CD14-positive monocyte (primary cell): ENCODE results near the gene SDK1. TPM values are rescaled to one million over a fixed set of nuclear protein-coding genes. Genes with fewer than 3 reads are reported as not detected.

Source experiments
- DNase-seq, 3 donors: peaks; one replicate each; pipeline ENCODE4 v3.0.0-alpha.2; 2011 to 2022
- H2AFZ ChIP-seq: 2 replicates; pipeline ENCODE4 v1.6.0; 2012; ENCODE audit warnings: mild to moderate bottlenecking, low read depth, low read length, inconsistent platforms; ENCODE audit not compliant: insufficient read depth, poor library complexity, severe bottlenecking
- H3K27ac ChIP-seq, 2 donors: 1 replicate in 1 of 2; 2 replicates in 1 of 2; pipeline ENCODE4 v1.5.1; 2012 to 2013; ENCODE audit warnings: low read length in 2 of 2, control low read depth in 1 of 2, inconsistent platforms in 1 of 2, low read depth in 1 of 2, mild to moderate bottlenecking in 1 of 2
- H3K27me3 ChIP-seq, 2 donors: one replicate each; pipeline versions ENCODE4 v1.6.0 to v1.6.1; 2011 to 2013; ENCODE audit warnings: low read length in 2 of 2; ENCODE audit not compliant: control insufficient read depth in 2 of 2, insufficient read depth in 2 of 2
- H3K36me3 ChIP-seq, 2 donors: replicated peaks in 1 of 2; 1 replicate in 1 of 2; 2 replicates in 1 of 2; pipeline versions ENCODE4 v1.5.1 to v1.6.1; 2012 to 2013; ENCODE audit warnings: low read length in 2 of 2, control low read depth in 1 of 2, inconsistent platforms in 1 of 2, mild to moderate bottlenecking in 1 of 2; ENCODE audit not compliant: insufficient read depth in 2 of 2, control insufficient read depth in 1 of 2
- H3K4me1 ChIP-seq, 2 donors: 1 replicate in 1 of 2; 2 replicates in 1 of 2; pipeline versions ENCODE4 v1.5.1 to v1.6.1; 2012 to 2013; ENCODE audit warnings: low read length in 2 of 2, control low read depth in 1 of 2, inconsistent platforms in 1 of 2, mild to moderate bottlenecking in 1 of 2, moderate library complexity in 1 of 2; ENCODE audit not compliant: insufficient read depth in 2 of 2, control insufficient read depth in 1 of 2
- H3K4me2 ChIP-seq: replicated peaks from 2 replicates; pipeline ENCODE3; 2012; ENCODE audit warnings: low read length, moderate library complexity, mild to moderate bottlenecking; ENCODE audit not compliant: poor library complexity, severe bottlenecking; ENCODE audit errors: extremely low read depth
- H3K4me3 ChIP-seq, 3 experiments: fragments of 200-600 bp in 1 of 3; sonication (generic) in 1 of 3; replicated peaks in 1 of 3; 1 replicate in 2 of 3; 2 replicates in 1 of 3; pipeline ENCODE4 v1.5.1; 2011 to 2013; ENCODE audit warnings: low read length in 3 of 3, mild to moderate bottlenecking in 3 of 3, control low read depth in 2 of 3, low read depth in 2 of 3, inconsistent platforms in 1 of 3, moderate library complexity in 1 of 3
- H3K79me2 ChIP-seq: 2 replicates; pipeline ENCODE4 v1.6.0; 2012; ENCODE audit warnings: mild to moderate bottlenecking, control low read depth, inconsistent platforms, low read length, moderate library complexity; ENCODE audit not compliant: insufficient read depth
- H3K9ac ChIP-seq: 2 replicates; pipeline ENCODE4 v1.6.0; 2017; ENCODE audit warnings: low read length, mild to moderate bottlenecking; ENCODE audit not compliant: insufficient read depth, poor library complexity, severe bottlenecking
- H3K9me3 ChIP-seq, 2 donors: replicated peaks in 1 of 2; 1 replicate in 1 of 2; 2 replicates in 1 of 2; pipeline versions ENCODE4 v1.5.1 to v1.6.1; 2012 to 2013; ENCODE audit warnings: low read length in 2 of 2, control low read depth in 1 of 2; ENCODE audit not compliant: control insufficient read depth in 1 of 2, insufficient read depth in 1 of 2
- H4K20me1 ChIP-seq: 2 replicates; pipeline ENCODE4 v1.6.0; 2012; ENCODE audit warnings: mild to moderate bottlenecking, low read length, control low read depth, moderate library complexity; ENCODE audit not compliant: insufficient read depth
- H3K27ac Mint-ChIP-seq, 7 donors: one replicate each; pipeline ENCODE4 v1.8.0; 2020; ENCODE audit warnings: mild to moderate bottlenecking in 7 of 7, mixed read lengths in 7 of 7, moderate library complexity in 6 of 7, inconsistent platforms in 2 of 7
- H3K27me3 Mint-ChIP-seq, 3 donors: one replicate each; pipeline ENCODE4 v1.8.0; 2021 to 2022; ENCODE audit warnings: low read depth in 3 of 3, mild to moderate bottlenecking in 3 of 3, mixed read lengths in 3 of 3, moderate library complexity in 3 of 3, inconsistent platforms in 1 of 3
- H3K36me3 Mint-ChIP-seq, 2 donors: one replicate each; pipeline ENCODE4 v1.8.0; 2020; ENCODE audit warnings: mixed read lengths in 2 of 2, inconsistent platforms in 1 of 2, mild to moderate bottlenecking in 1 of 2
- H3K4me1 Mint-ChIP-seq: one replicate; pipeline ENCODE4 v1.8.0; 2020; ENCODE audit warnings: mild to moderate bottlenecking, mixed read lengths
- H3K4me3 Mint-ChIP-seq, 2 donors: one replicate each; pipeline ENCODE4 v1.8.0; 2020; ENCODE audit warnings: mild to moderate bottlenecking in 2 of 2, mixed read lengths in 2 of 2, moderate library complexity in 1 of 2
- H3K9me3 Mint-ChIP-seq, 7 donors: one replicate each; pipeline ENCODE4 v1.8.0; 2020 to 2022; ENCODE audit warnings: mixed read lengths in 7 of 7, mild to moderate bottlenecking in 6 of 7, moderate library complexity in 6 of 7, inconsistent platforms in 2 of 7
- WGBS: methylation state at CpG from one replicate; pipeline ENCODE4 v1.1.5; 2013; ENCODE audit warnings: missing lambda C conversion rate; ENCODE audit not compliant: insufficient coverage; 5-methylcytosine and 5-hydroxymethylcytosine counted together
- intact Hi-C, 2 donors: fragments of 100-400 bp; cut with micrococcal nuclease; formaldehyde crosslinking; loops; one replicate each; pipeline versions ENCODE4 v1.15.0 to v1.15.1; 2023
- polyA plus RNA-seq, 3 donors: library from polyadenylated mRNA; depleted of rRNA in 1 of 3; unstranded in 2 of 3; stranded (reverse) in 1 of 3; fragments of 300-500 nt in 2 of 3; fragments of >200 nt in 1 of 3; fragmentation: Illumina TruSeq in 2 of 3; gene quantifications; 1 replicate in 2 of 3; 2 replicates in 1 of 3; pipeline ENCODE4 v1.2.3, GENCODE V29; 2012 to 2021
- TF ChIP-seq, protein P1 (sequence below): fragments of 200-600 bp; IDR thresholded peaks from one replicate; pipeline ENCODE4 v1.8.0; 2022; ENCODE audit warnings: antibody characterized with exemption, mild to moderate bottlenecking

SDK1 gene
- polyA plus RNA-seq, 3 donors = 0.01 TPM; not detected in 2

GRCh38 chr7:4136036-4136435, 835.0 kb downstream of the SDK1 start:
- Mint-ChIP-seq H3K36me3 (no peaks in the 10 kb centered on the region), H3K4me1 (no peaks in the 10 kb centered on the region), H3K4me3 (no peak overlapping the region), H3K27ac (no peak overlapping the region), H3K9me3 (peaks cover 0 to 3% (median 0%) of the 10 kb centered on the region in 7 donors), H3K27me3 (peaks cover 0 to 3% (median 2%) of the 10 kb centered on the region in 3 donors)
- TF ChIP-seq, protein P1, sequence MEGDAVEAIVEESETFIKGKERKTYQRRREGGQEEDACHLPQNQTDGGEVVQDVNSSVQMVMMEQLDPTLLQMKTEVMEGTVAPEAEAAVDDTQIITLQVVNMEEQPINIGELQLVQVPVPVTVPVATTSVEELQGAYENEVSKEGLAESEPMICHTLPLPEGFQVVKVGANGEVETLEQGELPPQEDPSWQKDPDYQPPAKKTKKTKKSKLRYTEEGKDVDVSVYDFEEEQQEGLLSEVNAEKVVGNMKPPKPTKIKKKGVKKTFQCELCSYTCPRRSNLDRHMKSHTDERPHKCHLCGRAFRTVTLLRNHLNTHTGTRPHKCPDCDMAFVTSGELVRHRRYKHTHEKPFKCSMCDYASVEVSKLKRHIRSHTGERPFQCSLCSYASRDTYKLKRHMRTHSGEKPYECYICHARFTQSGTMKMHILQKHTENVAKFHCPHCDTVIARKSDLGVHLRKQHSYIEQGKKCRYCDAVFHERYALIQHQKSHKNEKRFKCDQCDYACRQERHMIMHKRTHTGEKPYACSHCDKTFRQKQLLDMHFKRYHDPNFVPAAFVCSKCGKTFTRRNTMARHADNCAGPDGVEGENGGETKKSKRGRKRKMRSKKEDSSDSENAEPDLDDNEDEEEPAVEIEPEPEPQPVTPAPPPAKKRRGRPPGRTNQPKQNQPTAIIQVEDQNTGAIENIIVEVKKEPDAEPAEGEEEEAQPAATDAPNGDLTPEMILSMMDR = no peak
- no peak overlapping the region for H2AFZ ChIP-seq
- H3K4me2 ChIP-seq = no peak overlapping the region
- intact Hi-C loops = no loop called here
- H3K36me3 ChIP-seq = no peaks in the 10 kb centered on the region
- no peaks in the 10 kb centered on the region for H3K4me1 ChIP-seq
- no peaks in the 10 kb centered on the region for H3K9me3 ChIP-seq
- no peak for DNase-seq
- WGBS = 76% methylated on average over 10 of the region's 11 CpGs
- no peaks in the 10 kb centered on the region for H4K20me1 ChIP-seq
- H3K79me2 ChIP-seq = no peaks in the 10 kb centered on the region
- no peaks in the 10 kb centered on the region for H3K27me3 ChIP-seq
- H3K4me3 ChIP-seq = no peak overlapping the region
- no peak overlapping the region for H3K27ac ChIP-seq
- H3K9ac ChIP-seq = no peak overlapping the region

DNA sequence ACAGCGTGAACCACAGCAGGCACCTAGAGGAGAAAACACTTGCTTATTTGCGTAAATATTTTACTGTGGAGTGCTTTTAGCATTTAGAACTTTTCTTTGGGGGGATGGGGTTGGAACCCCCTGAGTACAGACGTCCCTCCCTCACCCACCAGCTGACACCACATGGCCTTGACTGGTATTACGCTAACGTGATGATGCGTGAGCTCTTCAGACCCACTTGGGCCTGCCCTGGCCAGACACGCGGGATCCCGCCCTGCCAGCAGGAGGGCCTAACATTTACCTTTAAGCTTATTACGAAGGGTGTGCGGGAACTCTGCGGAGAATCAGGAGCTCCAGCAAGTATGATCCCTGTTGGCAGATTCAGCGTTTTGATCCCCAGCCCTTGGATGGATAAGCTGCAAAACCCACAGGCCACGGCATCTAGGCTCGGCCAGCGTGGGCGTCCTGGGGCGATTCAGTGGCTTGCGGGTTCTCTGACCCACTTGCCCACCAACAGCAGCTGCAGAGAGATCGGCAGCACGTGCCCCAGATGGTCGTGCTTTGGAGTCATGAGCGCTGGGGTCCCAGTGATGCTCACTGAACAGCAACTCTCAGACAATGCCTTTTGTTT, 835.6 kb downstream of the SDK1 start:
- 91% methylated on average over 21 of the region's 23 CpGs for WGBS
- peaks cover 0 to 3% (median 2%) of the 10 kb centered on the region in 3 donors for H3K27me3 Mint-ChIP-seq
- no peak overlapping the region for H3K27ac ChIP-seq
- H4K20me1 ChIP-seq = no peaks in the 10 kb centered on the region
- no peak for DNase-seq
- no peak overlapping the region for H3K9ac ChIP-seq
- H3K79me2 ChIP-seq = no peaks in the 10 kb centered on the region
- H3K4me3 Mint-ChIP-seq = no peak overlapping the region
- no peaks in the 10 kb centered on the region for H3K4me1 ChIP-seq
- no peaks in the 10 kb centered on the region for H3K36me3 ChIP-seq
- no peak overlapping the region for H3K4me2 ChIP-seq
- H2AFZ ChIP-seq = no peak overlapping the region
- peaks cover 0 to 3% (median 0%) of the 10 kb centered on the region in 7 donors for H3K9me3 Mint-ChIP-seq
- intact Hi-C loops = no loop called here
- H3K27me3 ChIP-seq = no peaks in the 10 kb centered on the region
- no peaks in the 10 kb centered on the region for H3K4me1 Mint-ChIP-seq
- no peaks in the 10 kb centered on the region for H3K36me3 Mint-ChIP-seq
- no peak overlapping the region for H3K4me3 ChIP-seq
- H3K9me3 ChIP-seq = no peaks in the 10 kb centered on the region
- TF ChIP-seq, protein P1 = no peak
- H3K27ac Mint-ChIP-seq = no peak overlapping the region
